Islet of Langerhans (tissue), 1 donor: Measurements from ENCODE around the gene DCLRE1B.

ENCODE experiments used
- FAIRE-seq: peaks from one replicate; lab custom pipeline; 2011; peaks lifted over from hg19 to GRCh38; lab: Jason Lieb, UNC

DCLRE1B gene

DNA sequence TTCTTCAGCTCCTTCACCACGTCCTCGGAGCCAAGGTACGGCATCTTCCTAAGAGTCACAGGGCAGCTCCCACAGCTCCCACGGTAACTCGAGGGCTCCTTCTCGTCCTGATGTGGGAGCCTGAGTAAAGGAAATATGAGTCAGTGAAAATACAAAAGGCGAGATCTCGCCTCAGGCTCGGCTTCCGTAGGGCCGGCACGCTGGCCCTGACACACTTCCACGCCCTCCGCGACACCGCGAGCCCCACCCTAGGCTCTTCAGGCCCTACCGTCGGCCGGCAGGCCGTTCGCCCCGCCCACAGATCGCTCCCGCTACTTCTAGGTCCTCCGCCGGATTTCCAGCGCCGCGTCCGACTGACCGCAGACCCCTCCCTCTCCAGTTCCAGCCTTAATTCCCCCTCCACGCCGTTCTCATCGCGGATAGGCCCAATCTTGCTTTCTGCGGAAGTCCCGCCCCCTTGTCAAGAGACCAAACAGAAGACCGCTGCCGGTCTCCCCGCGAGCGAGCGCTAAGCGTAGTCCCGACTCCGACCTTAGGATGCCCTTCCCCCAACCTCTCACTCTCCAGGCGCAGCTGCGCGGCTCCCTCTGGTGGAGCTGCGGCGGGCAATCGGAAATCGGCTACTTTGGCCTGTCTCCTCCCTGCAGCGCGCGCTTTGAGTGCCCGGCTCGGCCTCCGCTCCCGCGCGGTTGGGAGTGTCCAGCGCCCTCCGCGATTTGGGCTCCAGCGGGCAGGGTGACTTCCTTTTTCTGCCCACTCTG, at the start of gene DCLRE1B, which contains the start of gene AP4B1:
DCLRE1B (plus strand) TSS at position 653 of the 761 bp plus-strand sequence. CDS start 261 bp downstream, outside the sequence.
AP4B1 (minus strand) TSS at position 126 of the 761 bp plus-strand sequence; CDS start at position 44, 82 bp downstream.
- no peak for FAIRE-seq

DNA sequence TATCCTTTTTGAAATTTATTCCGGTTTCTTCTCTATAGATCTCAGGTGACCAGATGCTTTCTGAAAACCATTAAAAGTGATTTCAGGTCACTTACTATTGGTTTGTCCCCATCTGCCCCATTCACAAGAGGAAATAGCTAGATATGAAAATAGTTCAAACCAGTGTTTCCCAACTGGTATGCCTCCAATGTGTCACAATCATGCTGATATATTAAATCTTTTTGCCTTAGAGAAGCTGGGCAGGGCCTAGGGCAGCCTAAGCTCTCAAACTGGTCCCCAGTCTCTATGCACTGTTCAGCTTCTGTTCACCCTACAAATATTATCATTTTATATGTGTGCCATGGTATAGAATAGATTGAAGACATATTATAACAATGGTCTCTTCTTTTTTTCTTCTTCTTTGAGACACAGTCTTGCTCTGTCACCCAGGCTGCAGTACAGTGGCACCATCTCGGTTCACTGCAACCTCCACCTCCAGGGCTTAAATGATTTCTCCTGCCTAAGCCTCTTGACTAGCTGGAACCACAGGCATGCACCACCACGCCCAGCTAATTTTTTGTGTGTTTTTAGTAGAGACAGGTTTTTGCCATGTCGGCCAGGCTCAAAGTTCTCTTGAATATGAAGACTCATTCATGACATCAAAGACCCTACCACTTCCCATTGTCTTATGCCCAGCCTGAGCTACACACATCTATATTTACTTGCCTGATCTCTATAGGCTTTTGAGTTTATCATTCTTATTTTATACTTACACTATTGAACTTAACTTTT, 49.3 kb upstream of the DCLRE1B start:
- FAIRE-seq: no peak

- FAIRE-seq: no peak
Measured at GRCh38 chr1:113856401-113856790, 48.7 kb upstream of the DCLRE1B start.

DNA sequence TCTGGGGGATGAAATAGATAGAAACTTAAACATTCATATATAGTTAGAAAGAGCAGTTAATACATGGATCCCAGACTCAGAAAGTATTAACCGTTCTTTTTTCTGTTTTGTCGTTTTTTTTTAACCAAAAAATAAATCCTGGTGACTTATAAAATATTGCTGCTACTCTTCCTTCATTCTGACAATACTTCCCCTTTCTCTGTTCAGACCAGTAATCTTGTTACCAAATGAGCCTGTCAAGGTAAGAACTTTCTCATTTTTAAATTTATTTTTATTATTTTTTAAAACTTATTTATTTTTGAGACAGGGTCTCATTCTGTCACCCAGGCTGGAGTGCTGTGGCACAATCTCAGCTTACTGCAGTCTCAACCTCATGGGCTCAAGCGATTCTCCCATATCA, 47.4 kb upstream of the DCLRE1B start:
- FAIRE-seq: no peak

GRCh38 chr1:113858418-113858817, 46.7 kb upstream of the DCLRE1B start:
- FAIRE-seq: no peak

GRCh38 chr1:113858982-113859381, 46.1 kb upstream of the DCLRE1B start:
- FAIRE-seq: no peak

DNA sequence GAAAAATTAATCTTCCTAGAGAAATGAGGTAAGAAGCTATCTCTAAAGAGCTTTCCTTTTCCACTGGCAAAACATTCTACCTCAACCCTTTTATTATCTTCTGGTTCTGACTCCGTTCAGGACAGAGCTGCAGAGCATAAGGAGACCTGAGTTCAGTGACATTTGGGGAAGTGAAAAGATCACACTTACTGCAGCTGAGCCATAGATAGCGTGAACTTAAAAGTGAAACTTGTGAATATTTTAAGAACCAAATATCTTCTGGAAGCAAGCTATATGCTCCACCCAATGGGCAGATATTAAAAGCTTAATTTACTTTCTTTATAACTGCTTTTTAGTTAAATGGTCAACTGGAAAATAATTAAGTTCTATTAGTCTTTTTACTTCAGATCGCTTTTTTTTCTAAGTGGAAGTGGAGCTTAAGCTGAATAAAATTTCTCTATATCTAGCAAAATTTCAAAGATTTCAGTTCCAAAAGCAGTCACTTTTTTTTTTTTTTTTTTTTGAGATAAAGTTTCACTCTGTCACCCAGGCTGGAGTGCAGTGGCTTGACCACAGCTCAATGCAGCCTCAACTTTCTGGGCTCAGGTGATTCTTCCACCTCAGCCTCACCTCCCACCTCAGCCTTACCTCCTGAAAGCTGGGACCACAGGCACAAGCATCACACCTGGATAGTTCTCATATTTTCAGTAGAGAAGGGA, 45.5 kb upstream of the DCLRE1B start:
- FAIRE-seq: no peak

DNA sequence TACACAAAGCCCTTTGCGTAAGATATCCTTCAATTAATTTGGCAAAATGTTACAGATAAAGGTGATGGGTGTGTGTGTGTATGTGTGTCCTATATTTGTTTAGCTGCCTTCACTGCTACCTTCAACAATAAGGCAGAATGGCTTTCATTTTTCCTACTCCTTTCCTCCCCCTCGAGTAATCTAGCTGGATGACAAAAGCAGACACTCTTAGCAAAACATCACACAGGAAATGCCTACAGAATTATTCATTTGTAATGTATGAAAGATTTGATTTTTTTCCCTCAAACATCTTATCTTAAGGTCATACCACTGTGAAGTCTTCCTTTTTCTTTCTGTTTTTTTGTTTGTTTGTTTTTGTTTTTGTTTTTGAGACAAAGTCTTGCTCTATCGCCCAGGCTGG, 44.2 kb upstream of the DCLRE1B start:
- no peak for FAIRE-seq

DNA sequence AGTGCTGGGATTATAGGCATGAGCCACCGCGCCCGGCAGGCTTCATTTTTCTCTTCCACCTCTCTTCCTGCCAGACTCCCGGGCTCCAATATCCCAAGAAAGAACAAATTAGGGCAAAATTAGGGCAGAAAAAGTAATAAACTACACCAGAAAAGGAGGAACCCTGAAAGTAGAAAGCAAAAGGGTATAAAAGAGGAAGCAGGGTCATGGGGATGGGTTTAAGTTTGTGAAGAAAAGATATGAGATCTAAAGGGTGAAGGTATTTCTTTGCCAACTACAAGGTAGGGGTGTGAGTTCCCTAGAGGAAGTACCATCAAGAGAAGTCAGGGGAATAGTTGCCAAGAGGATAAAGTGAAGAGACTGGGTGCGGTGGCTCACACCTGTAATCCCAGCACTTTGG, 43.5 kb upstream of the DCLRE1B start:
- no peak for FAIRE-seq

DNA sequence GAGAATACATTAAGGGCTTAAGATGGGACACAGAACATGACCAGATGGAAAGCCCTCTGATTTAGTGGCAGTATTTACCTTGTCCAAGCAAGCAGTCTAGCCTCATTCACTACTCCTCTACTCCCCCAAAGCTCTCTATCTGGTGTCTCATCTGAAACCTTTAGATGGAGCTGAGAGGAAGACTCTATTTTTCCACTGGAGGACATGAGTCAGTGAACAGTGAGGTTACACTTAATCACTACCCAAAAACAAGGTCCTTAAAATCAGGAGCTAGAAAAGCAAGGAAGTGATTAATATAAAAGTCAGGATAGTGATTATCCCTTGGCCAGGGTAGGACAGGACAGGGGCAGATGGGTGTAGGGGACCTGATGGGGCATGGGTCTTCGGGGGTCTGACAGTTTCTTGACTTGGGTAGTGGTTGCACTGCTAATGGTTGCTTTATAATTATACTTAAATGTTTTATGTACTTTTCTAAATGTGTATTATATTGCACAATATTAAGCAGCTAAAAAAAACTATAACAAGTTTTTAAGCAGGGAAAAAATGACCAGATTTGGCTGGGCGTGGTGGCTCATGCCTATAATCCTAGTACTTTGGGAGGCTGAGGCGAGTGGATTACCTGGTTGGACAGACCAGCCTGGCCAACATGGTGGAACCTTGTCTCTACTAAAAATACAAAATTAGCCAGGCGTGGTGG, 36.6 kb upstream of the DCLRE1B start:
- no peak for FAIRE-seq

- no peak for FAIRE-seq
Measured at GRCh38 chr1:113870778-113871177, 34.3 kb upstream of the DCLRE1B start.

DNA sequence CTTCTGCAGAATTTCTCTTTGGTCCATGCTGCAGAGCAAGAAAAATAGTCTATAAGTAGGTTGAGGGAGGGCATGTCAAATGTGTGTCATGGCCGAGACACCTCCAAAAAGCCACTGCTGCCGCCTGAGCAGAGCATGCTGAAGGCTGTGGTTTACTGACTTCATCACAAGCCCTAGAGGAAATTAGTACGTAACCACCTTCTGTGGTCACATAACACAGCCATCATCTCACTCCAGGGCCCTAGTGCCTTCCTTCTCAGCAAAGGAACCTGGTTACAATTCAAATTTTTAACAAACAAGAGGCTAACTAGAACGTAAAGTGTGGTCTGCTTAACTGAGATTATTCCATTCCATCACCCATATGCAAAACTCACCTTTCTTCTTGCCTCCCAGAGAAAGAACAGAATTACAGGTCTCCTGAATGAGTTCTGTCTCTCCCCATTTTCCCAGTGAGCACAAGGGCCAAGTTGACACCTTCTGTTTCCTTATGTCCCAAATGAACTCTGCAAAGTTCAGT, 33.5 kb upstream of the DCLRE1B start, which contains the start of gene PTPN22:
PTPN22 (minus strand) TSS at position 116 of the 517 bp plus-strand sequence.
- no peak for FAIRE-seq

- FAIRE-seq: no peak
Measured at GRCh38 chr1:113872219-113872935, 32.7 kb upstream of the DCLRE1B start.

GRCh38 chr1:113874012-113874879, 30.9 kb upstream of the DCLRE1B start:
- peak; percentile 27 for FAIRE-seq

GRCh38 chr1:113875714-113876113, 29.4 kb upstream of the DCLRE1B start:
- FAIRE-seq: no peak

DNA sequence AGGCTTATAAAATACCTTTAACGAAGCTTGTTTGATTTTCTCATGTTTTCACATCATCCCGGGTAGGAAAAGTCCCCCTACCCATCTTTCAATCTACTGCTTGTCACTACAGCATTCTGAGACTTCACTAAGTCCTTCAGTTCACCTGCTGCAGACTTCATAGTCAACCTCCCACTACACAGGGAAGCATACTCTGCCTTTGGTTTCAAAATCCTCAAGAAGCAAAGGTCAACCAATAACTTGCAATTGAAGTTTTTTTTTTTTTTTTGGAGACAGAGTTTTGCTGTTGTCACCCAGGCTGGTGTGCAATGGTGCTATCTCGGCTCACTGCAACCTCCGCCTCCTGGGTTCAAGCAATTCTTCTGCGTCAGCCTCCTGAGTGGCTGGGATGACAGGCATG, 28.9 kb upstream of the DCLRE1B start:
- no peak for FAIRE-seq

- FAIRE-seq: no peak
Measured at GRCh38 chr1:113879739-113880038, 25.4 kb upstream of the DCLRE1B start.

DNA sequence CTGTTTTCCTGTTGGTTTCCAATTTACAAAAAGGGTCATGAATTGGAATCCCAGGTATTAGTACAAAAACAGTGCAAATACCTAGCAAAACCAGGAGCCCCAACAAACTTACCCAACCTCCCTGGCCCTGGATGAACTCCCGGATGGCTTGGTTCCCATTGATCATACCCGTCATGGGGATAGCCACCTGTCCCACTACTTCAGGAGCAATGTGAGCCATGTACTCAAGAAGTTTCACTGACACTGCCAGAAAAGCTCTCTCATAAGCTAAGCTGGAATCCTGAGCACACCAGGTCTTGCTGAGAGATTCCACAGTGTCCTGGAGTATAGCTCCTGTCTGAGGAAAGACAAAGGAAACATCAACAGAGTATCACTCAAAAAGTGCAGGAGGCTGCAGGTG, 23.5 kb upstream of the DCLRE1B start:
- no peak for FAIRE-seq

GRCh38 chr1:113886417-113887401, 18.4 kb upstream of the DCLRE1B start:
- no peak for FAIRE-seq
